ENCODE data around the gene PGF.

GRCh38 chr14:74915426-74915825 is 40.0 kb downstream of the PGF start:
- TF ChIP-seq TAF1 (conservative IDR thresholded peaks at IDR 0.05) (no peak), CTCF (IDR thresholded peaks at IDR 0.05; ENCODE audit: low read depth, low read length, missing input control) (no peak), RAD21 (IDR thresholded peaks at IDR 0.05) (no peak), GABPA (IDR thresholded peaks at IDR 0.05 in 1 of 2, conservative IDR thresholded peaks at IDR 0.05 in 1 of 2) (no peak), MAX (IDR thresholded peaks at IDR 0.05) (no peak), YY1 (IDR thresholded peaks at IDR 0.05) (no peak), SP1 (IDR thresholded peaks at IDR 0.05) (no peak), ZBTB33 (IDR thresholded peaks at IDR 0.05) (no peak), HNF4A (conservative IDR thresholded peaks at IDR 0.05) (no peak), HNF4G (IDR thresholded peaks at IDR 0.05) (no peak)

Data from liver (tissue), 3 donors.